Left hindlimb (tissue), 1 donor: Measurements from ENCODE around the gene COMMD1.
"Not testable (repeated sequence)": the region's sequence is repeated elsewhere in the genome, so short reads cannot be mapped to it uniquely, and the experiment has no call there.

Experiments used
- DNase-seq: peaks from one replicate; pipeline ENCODE4 v3.0.0-alpha.2; 2018

The COMMD1 gene

DNA sequence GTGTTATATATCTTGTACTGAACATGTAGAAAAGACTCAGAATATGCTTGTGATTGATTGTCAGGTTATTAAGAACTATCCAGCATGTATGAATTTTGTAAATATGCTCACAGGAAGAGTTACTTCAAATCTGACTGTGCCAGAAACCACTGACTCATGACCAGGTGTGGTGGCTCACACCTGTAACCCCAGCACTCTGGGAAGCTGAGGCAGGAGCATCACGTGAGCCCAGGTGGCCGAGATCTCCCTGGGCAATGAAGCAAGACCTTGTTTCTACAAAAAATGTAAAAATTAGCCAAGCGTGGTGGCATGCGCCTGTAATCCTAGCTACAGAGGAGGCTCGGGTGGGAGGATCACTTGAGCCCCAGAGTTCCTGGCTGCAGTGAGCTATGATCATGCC lies 126.6 kb downstream of the COMMD1 start:
- DNase-seq = no peak

DNA sequence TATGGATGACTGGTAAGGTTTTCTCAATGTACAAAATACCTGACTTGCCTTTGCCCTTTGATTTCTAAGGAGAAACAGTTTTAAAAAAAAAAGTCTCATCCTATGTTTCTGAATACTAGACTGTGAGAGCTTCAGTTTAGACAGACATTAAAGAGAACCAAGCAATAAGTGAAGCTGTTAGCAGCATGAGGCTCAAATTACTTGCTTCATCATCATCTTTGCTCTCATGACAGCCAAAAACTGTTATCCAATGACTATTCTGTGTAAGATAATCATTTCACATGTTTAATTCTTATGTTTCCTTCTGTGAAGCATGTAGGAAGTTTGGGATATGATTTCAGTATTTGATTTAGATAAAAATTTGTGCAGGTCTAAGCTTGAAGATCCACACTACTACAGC lies 129.2 kb downstream of the COMMD1 start:
- no peak for DNase-seq

DNA sequence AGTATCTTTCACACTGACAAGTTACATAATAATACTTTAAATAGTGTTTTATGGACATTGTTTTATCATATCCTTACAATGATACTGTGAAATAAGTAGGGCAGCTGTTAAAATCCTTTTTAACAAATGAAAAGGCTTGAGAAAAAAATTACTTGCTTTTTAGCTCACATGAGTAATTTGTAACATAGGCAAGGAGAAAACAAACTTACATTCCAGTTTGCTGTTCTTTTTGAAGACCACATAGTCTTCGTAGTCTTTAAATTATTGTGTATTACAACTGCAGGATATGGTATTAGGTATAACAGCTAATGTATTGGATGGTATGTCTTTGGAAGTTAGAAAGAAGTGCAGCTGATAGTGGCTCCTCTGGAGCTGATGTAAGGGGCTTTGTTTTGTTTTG lies 130.8 kb downstream of the COMMD1 start:
- no peak for DNase-seq

DNA sequence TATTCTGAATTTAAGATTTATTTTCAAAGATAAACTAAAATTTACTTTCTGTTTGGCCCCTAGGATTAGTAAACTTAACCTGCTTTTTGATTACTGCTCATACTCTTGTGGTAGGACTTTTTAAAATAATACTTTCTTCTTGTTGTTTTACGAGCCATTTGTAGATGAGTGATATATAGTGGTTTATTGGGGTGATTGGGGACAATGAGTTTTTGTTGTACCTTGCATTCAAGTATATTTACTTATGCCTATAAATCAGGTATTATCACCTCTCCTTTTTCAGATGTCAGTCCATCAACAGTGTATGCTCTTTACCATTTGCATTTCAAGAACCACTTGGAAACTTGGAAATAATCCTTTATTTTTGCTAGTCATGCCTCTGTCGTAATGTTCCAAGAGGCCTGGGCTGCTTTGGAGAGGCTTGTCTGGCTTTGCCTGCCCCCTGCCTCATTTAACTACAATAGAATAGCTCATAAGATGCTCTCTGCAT lies 131.3 kb downstream of the COMMD1 start:
- no peak for DNase-seq

DNA sequence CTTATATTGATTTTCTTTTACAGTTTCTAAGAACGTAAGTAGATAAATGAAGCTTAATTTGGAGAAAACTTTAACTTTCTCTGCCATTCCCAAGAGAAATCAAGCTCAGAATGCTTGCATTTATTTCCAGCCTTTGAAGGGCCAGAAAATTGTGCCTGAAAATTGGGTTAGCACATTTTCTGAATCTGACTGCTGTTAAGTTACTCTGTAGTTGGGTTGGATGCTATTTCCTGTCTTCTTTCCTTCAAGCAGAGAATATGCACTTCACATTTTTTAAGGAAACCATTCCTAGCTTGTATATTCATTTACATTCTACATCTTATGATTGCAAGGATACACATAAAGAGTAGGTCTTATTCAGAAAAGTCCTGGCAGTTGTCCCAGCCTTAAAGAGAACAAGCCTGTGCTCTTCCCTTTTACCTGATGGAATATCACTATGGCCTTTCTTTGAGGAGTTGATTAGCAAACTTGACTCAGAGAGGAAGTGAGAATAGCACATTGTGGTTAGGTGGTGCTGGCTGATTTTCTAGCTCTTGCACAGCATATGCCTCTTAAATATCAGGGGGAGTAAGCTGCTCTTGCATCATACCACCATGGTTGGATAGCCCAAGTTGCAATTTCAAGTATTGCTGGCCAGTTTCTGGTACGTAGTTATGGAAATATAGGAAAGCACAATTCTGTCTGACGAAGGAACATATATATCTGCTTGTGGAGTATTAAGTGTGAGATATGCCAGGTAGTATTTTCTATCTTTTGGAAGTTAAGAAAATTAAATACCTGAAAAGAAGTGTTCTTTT lies 133.7 kb downstream of the COMMD1 start:
- no peak for DNase-seq

DNA sequence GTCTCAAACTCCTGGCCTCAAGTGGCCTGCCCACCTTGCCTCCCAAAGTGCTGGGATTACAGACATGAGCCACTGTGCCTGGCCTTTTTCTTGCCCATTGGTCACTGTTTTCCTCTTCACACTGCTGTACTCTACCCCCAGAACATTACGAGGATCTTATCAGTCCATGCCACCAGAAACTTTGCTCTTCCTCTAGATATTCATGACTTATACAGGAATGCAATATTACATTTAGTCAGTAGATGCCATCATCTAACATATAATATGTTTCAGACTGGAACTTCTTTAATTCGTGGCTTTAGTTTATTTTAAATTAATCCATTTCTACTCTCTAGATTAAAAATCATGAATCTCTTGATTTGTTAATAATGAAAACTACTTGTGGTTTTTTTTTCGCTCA lies 135.5 kb downstream of the COMMD1 start:
- DNase-seq = no peak

DNA sequence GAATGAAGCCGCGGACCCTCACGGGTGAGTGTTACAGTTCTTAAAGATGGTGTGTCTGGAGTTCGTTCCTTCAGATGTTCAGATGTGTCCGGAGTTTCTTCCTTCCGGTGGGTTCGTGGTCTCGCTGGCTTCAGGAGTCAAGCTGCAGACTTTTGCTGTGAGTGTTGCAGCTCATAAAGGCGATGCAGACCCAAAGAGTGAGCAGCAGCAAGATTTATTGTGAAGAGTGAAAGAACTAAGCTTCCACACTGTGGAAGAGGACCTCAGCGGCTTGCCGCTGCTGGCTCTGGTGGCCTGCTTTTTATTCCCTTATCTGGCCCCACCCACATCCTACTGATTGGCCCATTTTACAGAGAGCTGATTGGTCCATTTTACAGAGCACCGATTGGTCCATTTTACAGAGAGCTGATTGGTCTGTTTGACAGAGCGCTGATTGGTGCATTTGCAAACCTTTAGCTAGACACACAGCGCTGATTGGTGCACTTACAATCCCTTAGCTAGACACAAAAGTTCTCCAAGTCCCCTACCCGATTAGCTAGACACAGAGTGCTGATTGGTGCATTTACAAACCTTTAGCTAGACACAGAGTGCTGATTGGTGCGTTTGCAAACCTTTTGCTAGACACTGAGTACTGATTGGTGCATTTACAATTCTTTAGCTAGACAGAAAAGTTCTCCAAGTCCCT lies 136.4 kb downstream of the COMMD1 start:
- not testable (repeated sequence) for DNase-seq

DNA sequence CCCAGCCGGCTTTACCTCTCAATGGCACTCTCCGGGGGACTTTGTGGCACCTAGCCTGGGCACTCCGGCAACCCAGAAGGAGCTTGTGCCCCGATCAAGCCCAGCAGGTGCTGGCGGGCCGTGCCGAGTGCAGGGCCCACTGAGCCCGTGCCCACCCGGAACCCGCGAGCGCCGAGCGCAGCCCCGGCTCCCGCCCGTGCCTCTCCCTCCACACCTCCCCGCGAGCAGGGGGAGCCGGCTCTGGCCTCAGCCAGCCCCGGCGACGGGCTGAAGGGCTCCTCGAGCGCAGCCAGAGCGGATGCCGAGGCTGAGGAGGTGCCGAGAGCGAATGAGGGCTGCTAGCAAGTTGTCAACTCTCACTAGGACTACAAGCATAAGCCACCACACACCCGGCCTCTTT lies 136.9 kb downstream of the COMMD1 start:
- no peak for DNase-seq

DNA sequence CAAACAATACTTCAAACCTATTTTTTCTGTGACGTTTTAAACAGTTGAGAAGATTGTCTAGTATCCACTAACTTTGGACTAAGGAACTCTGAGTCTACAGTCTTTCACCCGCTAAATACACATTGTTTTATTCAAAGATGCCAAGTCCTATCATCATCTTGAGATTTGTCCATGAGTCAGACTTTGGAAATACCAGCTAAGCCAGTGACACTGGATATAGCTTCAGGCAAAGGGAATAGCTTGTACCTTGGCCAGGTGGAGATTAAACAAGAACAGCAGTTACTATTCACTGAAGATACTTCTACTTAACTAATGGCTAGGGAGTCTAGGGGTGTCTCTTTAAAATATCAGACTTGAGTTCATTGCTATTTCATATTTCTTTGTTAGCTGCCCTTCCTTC lies 137.5 kb downstream of the COMMD1 start:
- DNase-seq = no peak

DNA sequence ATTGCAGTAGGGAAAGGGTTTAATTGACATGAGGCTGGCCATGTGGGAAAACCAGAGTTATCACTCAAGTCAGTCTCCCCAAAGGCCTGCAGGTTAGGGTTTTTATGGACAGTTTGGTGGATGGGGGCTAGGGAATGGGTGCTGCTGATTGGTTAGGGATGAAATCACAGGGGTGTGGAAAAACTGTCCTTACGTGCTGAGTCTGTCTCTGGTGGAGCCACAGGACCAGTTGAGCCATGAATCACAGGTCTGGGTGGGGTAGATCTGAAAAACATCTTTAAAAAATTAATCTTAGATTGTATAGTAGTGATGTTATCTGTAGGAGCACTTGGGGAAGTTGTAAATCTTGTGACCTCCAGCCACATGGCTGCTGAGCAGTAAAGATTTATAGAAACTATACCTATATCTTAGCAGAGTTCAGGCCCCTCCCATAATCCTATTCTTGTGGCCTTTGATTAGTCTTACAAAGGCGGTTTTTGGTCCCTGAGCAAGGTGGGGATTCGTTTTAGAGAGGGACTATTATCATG lies 139.6 kb downstream of the COMMD1 start:
- no peak for DNase-seq

DNA sequence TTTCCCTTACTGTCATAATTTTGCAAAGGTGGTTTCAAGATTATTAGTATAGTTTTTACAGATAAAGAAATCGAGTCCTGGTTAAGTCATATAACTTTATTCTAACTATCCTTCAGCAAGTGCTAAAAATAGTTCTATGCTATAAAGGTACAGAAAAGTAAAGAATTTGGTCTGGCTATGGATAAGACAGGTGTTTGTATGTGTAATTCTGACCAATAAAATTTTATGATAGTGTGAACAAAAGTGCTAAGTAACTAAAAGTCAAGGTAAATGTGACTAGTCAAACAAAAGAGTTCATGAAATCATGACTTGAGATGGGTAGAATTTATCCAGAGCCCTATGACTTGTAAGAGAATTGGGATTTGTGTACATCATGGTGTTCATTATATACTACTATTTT lies 140.7 kb downstream of the COMMD1 start:
- no peak for DNase-seq

DNA sequence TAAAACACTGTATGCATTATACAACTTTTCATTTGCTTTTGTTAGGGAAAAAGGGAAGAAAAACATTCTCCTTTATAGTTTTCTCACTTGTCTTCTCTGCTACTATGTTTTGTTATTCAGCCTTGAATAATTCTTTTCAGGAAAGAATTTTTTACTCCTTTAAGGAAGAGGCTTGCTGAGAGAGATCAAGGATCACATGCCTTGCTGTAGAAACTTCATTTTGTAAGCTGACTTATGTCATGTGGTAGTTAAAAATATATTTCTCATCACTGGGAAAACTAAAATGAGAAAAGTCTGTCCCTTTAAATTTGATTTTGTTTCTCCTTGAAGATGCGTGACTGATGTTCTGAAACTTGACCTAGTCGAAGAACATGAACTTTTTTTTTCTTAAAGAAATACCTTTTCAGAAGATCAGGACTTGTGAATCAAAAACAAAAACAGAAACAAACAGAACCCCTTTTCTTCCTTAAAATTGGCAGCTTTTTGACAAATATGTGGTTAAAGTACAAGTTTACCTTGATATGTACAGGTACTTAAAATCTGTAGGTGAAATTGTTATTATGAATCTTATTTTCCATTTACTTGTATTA lies 145.1 kb downstream of the COMMD1 start:
- no peak for DNase-seq

DNA sequence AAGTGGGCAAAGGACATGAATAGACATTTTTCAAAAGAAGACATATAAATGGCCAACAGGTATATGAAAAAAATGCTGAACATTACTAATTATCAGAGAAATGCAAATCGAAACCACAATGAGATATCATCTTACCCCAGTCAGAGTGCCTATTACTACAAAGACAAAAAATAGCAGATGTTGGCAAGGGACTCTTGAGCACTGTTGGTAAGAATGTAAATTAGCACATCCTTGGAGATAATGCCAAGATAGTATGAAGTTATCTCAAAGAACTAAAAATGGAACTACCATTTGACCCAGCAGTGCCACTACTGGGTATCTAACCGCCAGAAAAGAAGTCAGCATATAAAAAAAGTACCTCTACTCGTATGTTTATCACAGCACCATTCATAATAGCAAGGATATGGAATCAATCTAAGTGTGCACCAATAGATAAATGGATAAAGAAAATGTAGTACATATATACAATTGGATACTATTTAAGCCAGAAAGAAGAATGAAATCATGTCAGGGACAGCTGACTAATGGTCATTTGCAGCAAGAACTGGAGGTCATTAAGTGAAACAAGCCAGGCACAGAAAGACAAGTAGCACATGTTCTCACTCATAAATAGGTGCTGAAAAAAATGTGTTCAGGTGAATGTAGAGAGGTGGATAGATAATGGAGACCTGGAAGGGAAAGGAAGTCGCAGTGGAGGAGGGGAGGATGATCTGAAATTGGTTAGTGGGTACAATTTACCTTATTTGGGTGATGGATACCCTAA lies 148.7 kb downstream of the COMMD1 start:
- no peak for DNase-seq

DNA sequence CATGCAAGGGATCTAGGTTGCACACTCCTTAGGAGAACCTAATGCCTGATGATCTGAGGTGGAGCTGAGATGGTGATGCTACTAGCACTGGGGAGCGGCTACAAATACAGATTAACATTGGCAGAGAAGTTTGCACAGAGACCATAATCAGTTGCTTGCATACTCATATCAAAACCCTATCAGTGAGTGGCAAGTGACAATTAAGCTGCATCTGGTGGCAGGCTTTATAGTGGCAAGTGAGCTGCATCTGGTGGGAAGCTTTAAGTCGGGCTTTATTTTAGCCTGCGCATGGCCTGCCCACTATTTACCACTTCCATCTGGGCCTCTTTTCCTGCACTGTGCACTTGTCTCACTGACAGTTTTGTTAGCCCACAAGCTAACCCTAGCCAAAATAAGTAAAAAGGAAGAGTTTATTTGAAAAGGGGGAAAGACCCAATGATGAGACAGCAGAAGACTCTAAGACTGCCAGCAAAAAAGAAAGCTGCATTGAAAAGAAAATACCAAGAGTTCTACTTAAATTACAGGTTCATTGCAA lies 149.5 kb downstream of the COMMD1 start:
- DNase-seq = no peak

DNA sequence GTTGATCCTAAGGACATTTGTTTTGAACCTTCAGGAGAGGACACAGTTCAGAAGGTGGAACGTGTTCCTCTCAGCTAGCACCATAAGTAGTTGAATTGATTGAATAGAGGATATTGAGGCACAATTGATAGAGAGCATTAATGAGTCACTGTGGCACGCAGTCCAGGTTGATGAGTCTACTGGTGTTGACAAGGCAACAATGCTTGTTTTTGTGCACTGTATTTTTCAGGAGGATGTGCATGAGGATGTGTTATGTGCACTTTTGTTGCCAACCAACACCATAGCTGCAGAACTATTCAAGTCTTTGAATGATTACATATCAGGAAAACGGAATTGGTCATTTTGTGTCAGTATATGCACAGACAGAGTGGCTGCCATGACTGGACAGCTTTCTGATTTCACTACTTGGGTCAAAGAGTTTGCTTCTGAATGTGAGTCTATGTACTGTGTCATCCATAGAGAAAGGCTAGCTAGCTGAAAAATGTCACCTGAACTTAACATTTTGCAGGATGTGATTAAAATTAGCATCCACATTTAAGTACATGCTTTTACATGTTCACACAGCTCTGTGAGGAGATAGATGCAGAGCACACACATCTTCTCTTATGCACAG lies 150.4 kb downstream of the COMMD1 start:
- DNase-seq = no peak

DNA sequence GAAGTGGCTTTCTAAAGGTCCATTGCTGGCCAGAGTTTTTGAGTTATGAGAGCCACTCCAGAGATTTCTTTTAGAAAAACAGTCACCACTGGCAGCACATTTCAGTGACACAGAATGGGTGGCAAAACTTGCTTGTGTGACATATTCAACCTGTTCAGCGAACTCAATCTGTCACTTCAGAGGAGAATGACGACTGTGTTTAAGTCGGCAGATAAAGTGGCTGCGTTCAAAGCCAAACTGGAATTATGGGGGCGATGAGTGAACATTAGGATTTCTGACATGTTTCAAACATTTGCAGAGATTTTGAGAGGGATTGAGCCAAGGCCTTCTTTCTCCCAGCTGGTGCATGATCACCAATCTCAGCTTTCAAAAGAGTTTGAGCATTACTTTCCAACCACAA lies 150.9 kb downstream of the COMMD1 start:
- no peak for DNase-seq

DNA sequence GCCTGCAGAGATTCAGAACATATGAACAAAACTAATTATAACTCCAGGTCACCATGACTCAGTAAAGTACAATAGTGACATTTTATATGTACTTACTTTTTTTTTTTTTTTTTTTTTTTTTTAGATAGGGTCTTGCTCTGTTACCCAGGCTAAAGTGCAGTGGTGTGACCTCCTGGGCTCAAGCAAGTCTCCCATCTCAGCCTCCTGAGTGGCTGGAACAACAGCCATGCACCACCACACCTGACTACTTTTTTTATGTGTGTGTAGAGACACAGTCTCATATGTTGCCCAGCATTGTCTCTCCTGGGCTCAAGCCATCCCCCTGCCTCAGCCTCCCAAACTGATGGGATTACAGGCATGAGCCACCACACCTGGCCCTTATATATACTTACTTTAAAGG lies 159.8 kb downstream of the COMMD1 start:
- no peak for DNase-seq

DNA sequence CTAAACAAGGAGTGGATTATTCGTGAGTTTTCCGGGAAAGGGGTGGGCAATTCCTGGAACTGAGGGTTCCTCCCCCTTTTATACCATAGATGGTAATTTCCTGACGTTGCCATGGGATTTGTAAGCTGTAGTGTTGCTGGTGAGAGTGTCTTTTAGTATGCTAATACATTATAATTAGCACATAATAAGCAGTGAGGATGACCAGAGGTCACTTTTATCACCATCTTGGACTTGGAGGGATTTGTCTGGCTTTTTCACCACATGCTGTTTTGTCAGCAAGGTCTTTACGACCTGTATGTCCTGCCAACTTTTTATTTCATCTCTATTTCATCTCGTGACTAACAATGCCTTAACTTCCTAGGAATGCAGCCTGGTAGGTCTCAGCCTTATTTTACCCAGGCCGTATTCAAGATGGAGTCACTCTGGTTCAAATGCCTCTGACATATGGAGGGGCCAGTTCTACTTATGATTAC lies 165.7 kb downstream of the COMMD1 start:
- DNase-seq = no peak

DNA sequence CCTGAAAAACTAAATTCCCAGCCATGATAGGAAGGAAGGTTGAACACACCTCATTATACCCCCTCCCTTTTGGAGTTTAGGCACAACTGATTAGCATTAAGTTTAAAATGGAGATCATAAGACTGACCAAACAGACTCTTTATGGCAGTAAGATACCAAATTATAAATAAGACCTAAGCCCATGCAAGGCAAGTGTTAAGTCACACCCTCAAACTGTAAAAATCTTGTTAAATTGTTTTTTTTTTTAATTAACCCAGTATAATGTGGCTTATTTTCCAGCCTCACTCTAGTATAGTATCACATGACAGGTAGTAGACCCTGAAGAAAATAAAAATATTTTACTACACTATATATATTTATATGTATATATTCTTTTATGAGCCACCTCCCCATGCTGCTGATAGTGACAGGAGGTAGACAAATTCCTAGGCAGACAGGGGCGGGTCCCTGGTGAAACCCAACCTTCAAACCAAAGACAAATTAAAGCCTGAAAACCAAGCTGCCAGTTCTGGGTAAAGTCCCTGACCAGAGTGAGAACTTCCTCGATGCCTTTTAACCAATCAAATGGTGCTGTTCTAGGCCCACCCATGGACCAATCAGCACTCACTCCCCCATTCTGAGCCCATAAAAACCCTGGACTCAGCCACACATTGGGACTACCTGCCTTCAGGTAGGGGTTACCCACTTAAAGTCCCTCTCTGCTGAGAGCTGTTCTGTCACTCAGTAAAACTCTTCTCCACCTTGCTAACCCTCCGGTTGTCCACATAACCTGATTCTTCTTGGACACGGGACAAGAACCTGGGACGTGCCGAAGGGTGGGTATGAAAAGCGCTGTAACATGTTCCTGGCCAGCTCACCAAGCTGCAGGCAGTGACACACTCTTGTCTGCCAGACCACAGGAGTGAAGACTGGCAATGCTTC lies 166.5 kb downstream of the COMMD1 start:
- DNase-seq = no peak

DNA sequence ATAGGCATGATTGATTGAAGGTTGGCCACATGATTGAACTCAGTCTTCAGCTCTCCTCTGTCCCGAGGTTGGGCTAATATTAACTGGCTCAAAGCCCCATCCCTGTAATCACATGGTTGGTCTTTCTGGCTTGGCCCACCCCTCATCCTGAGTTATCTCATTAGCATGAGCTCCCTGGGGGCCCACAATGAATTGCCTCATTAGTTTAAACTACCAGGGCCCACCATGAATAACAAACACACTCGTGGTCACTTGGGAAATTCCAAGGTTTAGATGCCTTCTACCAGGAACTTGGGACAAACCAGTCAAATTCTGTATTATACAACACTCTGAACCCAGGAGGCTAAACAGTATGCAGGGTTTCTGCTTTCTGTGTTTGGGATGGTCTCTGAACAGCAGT lies 168.8 kb downstream of the COMMD1 start:
- no peak for DNase-seq
